HG03457 (cell line): ENCODE measurements around the gene C20orf141.

Source experiments
- ATAC-seq: cut with Tn5 transposase; IDR thresholded peaks from one replicate; pipeline ENCODE4 v1.9.1; 2021; ENCODE audit warnings: moderate number of reproducible peaks; ENCODE audit not compliant: unreplicated experiment

Gene C20orf141

GRCh38 chr20:2845607-2846006, 30.8 kb downstream of the C20orf141 start:
- no peak for ATAC-seq

- no peak for ATAC-seq
Observed at GRCh38 chr20:2846698-2847097, 31.9 kb downstream of the C20orf141 start.

GRCh38 chr20:2847802-2848201, 33.0 kb downstream of the C20orf141 start:
- no peak for ATAC-seq

- no peak for ATAC-seq
Observed at GRCh38 chr20:2849529-2849928, 34.7 kb downstream of the C20orf141 start.

GRCh38 chr20:2851086-2851485, 36.3 kb downstream of the C20orf141 start:
- ATAC-seq = no peak

- ATAC-seq = no peak
Observed at GRCh38 chr20:2858591-2858990, 43.8 kb downstream of the C20orf141 start.

- ATAC-seq = no peak
Observed at GRCh38 chr20:2859330-2860121, 44.7 kb downstream of the C20orf141 start.

GRCh38 chr20:2864626-2865025, 49.8 kb downstream of the C20orf141 start:
- no peak for ATAC-seq

GRCh38 chr20:2865101-2865500, 50.3 kb downstream of the C20orf141 start:
- no peak for ATAC-seq
